Naive B cell (primary cell): ENCODE measurements around the gene GRM8. TPM values are rescaled to one million over a fixed set of nuclear protein-coding genes. Genes with fewer than 3 reads are reported as not detected.
"Not testable (repeated sequence)": the region's sequence is repeated elsewhere in the genome, so short reads cannot be mapped to it uniquely, and the experiment has no call there.

Source experiments
- ATAC-seq, 2 donors: fragments of 150-1000 bp; cut with Tn5 transposase; 2 replicates each; pipeline ENCODE4 v1.10.0; 2021; ENCODE audit warnings: low read depth in 2 of 2, mild to moderate bottlenecking in 2 of 2, moderate library complexity in 2 of 2
- DNase-seq: peaks from one replicate; pipeline ENCODE4 v3.0.0; 2022
- H3K27ac Mint-ChIP-seq, 6 donors: one replicate each; pipeline ENCODE4 v1.8.0; 2020 to 2022; ENCODE audit warnings: mild to moderate bottlenecking in 6 of 6, mixed read lengths in 6 of 6, moderate library complexity in 5 of 6, inconsistent platforms in 2 of 6
- H3K27me3 Mint-ChIP-seq, 3 donors: one replicate each; pipeline ENCODE4 v1.8.0; 2021 to 2022; ENCODE audit warnings: mixed read lengths in 3 of 3, mild to moderate bottlenecking in 1 of 3
- H3K36me3 Mint-ChIP-seq, 2 donors: one replicate each; pipeline ENCODE4 v1.8.0; 2020 to 2022; ENCODE audit warnings: mixed read lengths in 2 of 2, inconsistent platforms in 1 of 2, mild to moderate bottlenecking in 1 of 2
- H3K4me1 Mint-ChIP-seq, 3 donors: one replicate each; pipeline ENCODE4 v1.8.0; 2020 to 2022; ENCODE audit warnings: mixed read lengths in 3 of 3, inconsistent platforms in 1 of 3, mild to moderate bottlenecking in 1 of 3, moderate library complexity in 1 of 3
- H3K4me3 Mint-ChIP-seq, 8 donors: one replicate each; pipeline ENCODE4 v1.8.0; 2020 to 2022; ENCODE audit warnings: mild to moderate bottlenecking in 8 of 8, mixed read lengths in 8 of 8, moderate library complexity in 8 of 8, inconsistent platforms in 2 of 8
- H3K9me3 Mint-ChIP-seq, 7 donors: one replicate each; pipeline ENCODE4 v1.8.0; 2020 to 2022; ENCODE audit warnings: mixed read lengths in 7 of 7, mild to moderate bottlenecking in 5 of 7, inconsistent platforms in 2 of 7, moderate library complexity in 1 of 7
- polyA plus RNA-seq, 6 donors: library from polyadenylated mRNA; unstranded; fragments of 300-500 nt; fragmentation: Illumina TruSeq; gene quantifications; one replicate each; pipeline ENCODE4 v1.2.3, GENCODE V29; 2021; ENCODE audit warnings: low read depth in 6 of 6

Gene GRM8
- polyA plus RNA-seq, 6 donors from 2014 or later, result not detected

- H3K27ac Mint-ChIP-seq, ATAC-seq, H3K4me3 Mint-ChIP-seq, H3K36me3 Mint-ChIP-seq, H3K4me1 Mint-ChIP-seq, H3K9me3 Mint-ChIP-seq, DNase-seq: not testable (repeated sequence)
- peaks cover 0 to 11% (median 0%) of the 10 kb centered on the region in 3 donors for H3K27me3 Mint-ChIP-seq
Measured at GRCh38 chr7:126901041-126901765, 351.5 kb downstream of the GRM8 start.

- H3K36me3 Mint-ChIP-seq, H3K4me1 Mint-ChIP-seq, H3K4me3 Mint-ChIP-seq, ATAC-seq, DNase-seq, H3K27me3 Mint-ChIP-seq, H3K27ac Mint-ChIP-seq, H3K9me3 Mint-ChIP-seq: not testable (repeated sequence)
Measured at GRCh38 chr7:126887980-126888379, 364.8 kb downstream of the GRM8 start.

- not testable (repeated sequence) for H3K9me3 Mint-ChIP-seq, H3K36me3 Mint-ChIP-seq, H3K4me3 Mint-ChIP-seq, DNase-seq, ATAC-seq, H3K27me3 Mint-ChIP-seq, H3K27ac Mint-ChIP-seq, H3K4me1 Mint-ChIP-seq
Measured at GRCh38 chr7:126887560-126887959, 365.2 kb downstream of the GRM8 start.

- not testable (repeated sequence) for H3K4me1 Mint-ChIP-seq, ATAC-seq, DNase-seq, H3K27ac Mint-ChIP-seq, H3K4me3 Mint-ChIP-seq, H3K27me3 Mint-ChIP-seq, H3K36me3 Mint-ChIP-seq, H3K9me3 Mint-ChIP-seq
Measured at GRCh38 chr7:126882730-126883129, 370.0 kb downstream of the GRM8 start.

GRCh38 chr7:126881908-126882307, 370.8 kb downstream of the GRM8 start:
- ATAC-seq, H3K9me3 Mint-ChIP-seq, H3K27me3 Mint-ChIP-seq, H3K27ac Mint-ChIP-seq, H3K4me1 Mint-ChIP-seq, DNase-seq, H3K4me3 Mint-ChIP-seq, H3K36me3 Mint-ChIP-seq: not testable (repeated sequence)

- no peaks in the 10 kb centered on the region for H3K4me1 Mint-ChIP-seq
- H3K27me3 Mint-ChIP-seq, result peaks cover 0 to 3% (median 0%) of the 10 kb centered on the region in 3 donors
- peaks cover 0 to 5% (median 0%) of the 10 kb centered on the region in 7 donors for H3K9me3 Mint-ChIP-seq
- no peak overlapping the region for H3K27ac Mint-ChIP-seq
- ATAC-seq (no peak), DNase-seq (no peak)
- no peaks in the 10 kb centered on the region for H3K36me3 Mint-ChIP-seq
- H3K4me3 Mint-ChIP-seq, result no peak overlapping the region
Measured at GRCh38 chr7:126881315-126881714, 371.4 kb downstream of the GRM8 start.

- DNase-seq, ATAC-seq, H3K36me3 Mint-ChIP-seq, H3K27ac Mint-ChIP-seq, H3K4me1 Mint-ChIP-seq, H3K27me3 Mint-ChIP-seq, H3K4me3 Mint-ChIP-seq, H3K9me3 Mint-ChIP-seq: not testable (repeated sequence)
Measured at GRCh38 chr7:126876536-126876935, 376.2 kb downstream of the GRM8 start.

- Mint-ChIP-seq H3K9me3 (peaks cover 0 to 2% (median 0%) of the 10 kb centered on the region in 7 donors), H3K36me3 (no peaks in the 10 kb centered on the region), H3K27ac (no peak overlapping the region), H3K4me3 (no peak overlapping the region), H3K27me3 (no peaks in the 10 kb centered on the region), H3K4me1 (no peaks in the 10 kb centered on the region)
- ATAC-seq (no peak), DNase-seq (no peak)
Measured at GRCh38 chr7:126856691-126857291, 395.9 kb downstream of the GRM8 start.

GRCh38 chr7:126845331-126845730, 407.4 kb downstream of the GRM8 start:
- H3K36me3 Mint-ChIP-seq, result no peaks in the 10 kb centered on the region
- no peaks in the 10 kb centered on the region for H3K4me1 Mint-ChIP-seq
- H3K27ac Mint-ChIP-seq, result no peak overlapping the region
- H3K27me3 Mint-ChIP-seq, result no peaks in the 10 kb centered on the region
- no peak overlapping the region for H3K4me3 Mint-ChIP-seq
- peaks cover 0 to 13% (median 5%) of the 10 kb centered on the region in 7 donors for H3K9me3 Mint-ChIP-seq
- ATAC-seq (no peak), DNase-seq (no peak)

- Mint-ChIP-seq H3K36me3 (no peaks in the 10 kb centered on the region), H3K27ac (no peak overlapping the region), H3K4me1 (no peaks in the 10 kb centered on the region), H3K4me3 (no peak overlapping the region), H3K9me3 (peaks cover 0 to 5% (median 2%) of the 10 kb centered on the region in 7 donors), H3K27me3 (no peaks in the 10 kb centered on the region)
- ATAC-seq (no peak), DNase-seq (no peak)
Measured at GRCh38 chr7:126843883-126844282, 408.9 kb downstream of the GRM8 start.

GRCh38 chr7:126843336-126843735, 409.4 kb downstream of the GRM8 start:
- no peak overlapping the region for H3K27ac Mint-ChIP-seq
- H3K9me3 Mint-ChIP-seq, result peaks cover 0 to 5% (median 0%) of the 10 kb centered on the region in 7 donors
- H3K4me3 Mint-ChIP-seq, result no peak overlapping the region
- H3K4me1 Mint-ChIP-seq, result no peaks in the 10 kb centered on the region
- no peaks in the 10 kb centered on the region for H3K27me3 Mint-ChIP-seq
- DNase-seq (no peak), ATAC-seq (no peak)
- H3K36me3 Mint-ChIP-seq, result no peaks in the 10 kb centered on the region

- DNase-seq (no peak), ATAC-seq (no peak)
- Mint-ChIP-seq H3K9me3 (no peaks in the 10 kb centered on the region), H3K4me3 (no peak overlapping the region), H3K36me3 (no peaks in the 10 kb centered on the region), H3K27ac (no peak overlapping the region), H3K27me3 (no peaks in the 10 kb centered on the region), H3K4me1 (no peaks in the 10 kb centered on the region)
Measured at GRCh38 chr7:126842451-126842850, 410.3 kb downstream of the GRM8 start.

GRCh38 chr7:126840869-126841268, 411.9 kb downstream of the GRM8 start:
- ATAC-seq (no peak), DNase-seq (no peak)
- Mint-ChIP-seq H3K27ac (no peak overlapping the region), H3K27me3 (no peaks in the 10 kb centered on the region), H3K36me3 (no peaks in the 10 kb centered on the region), H3K4me3 (no peak overlapping the region), H3K9me3 (peaks cover 0 to 3% (median 0%) of the 10 kb centered on the region in 7 donors), H3K4me1 (no peaks in the 10 kb centered on the region)

GRCh38 chr7:126839624-126840023, 413.1 kb downstream of the GRM8 start:
- Mint-ChIP-seq H3K4me1 (no peaks in the 10 kb centered on the region), H3K9me3 (peaks cover 0 to 3% (median 0%) of the 10 kb centered on the region in 7 donors), H3K27me3 (no peaks in the 10 kb centered on the region), H3K4me3 (no peak overlapping the region), H3K27ac (no peak overlapping the region), H3K36me3 (no peaks in the 10 kb centered on the region)
- no peak for DNase-seq
- no peak for ATAC-seq
